Hepatocyte (in vitro differentiated cells): ENCODE measurements around the gene CSF2RB.

Source experiments
- EZH2 ChIP-seq: fragments of 200-600 bp; sonication (generic); IDR thresholded peaks from 2 replicates; pipeline ENCODE4 v1.6.1; 2016; ENCODE audit warnings: antibody characterized with exemption, mild to moderate bottlenecking, borderline replicate concordance
- TF ChIP-seq, protein P1 (sequence below): fragments of 200-600 bp; sonication (generic); IDR thresholded peaks from 2 replicates; pipeline ENCODE4 v1.5.1; 2016; ENCODE audit warnings: antibody characterized with exemption, mild to moderate bottlenecking; ENCODE audit not compliant: poor library complexity

- TF ChIP-seq, protein P1, sequence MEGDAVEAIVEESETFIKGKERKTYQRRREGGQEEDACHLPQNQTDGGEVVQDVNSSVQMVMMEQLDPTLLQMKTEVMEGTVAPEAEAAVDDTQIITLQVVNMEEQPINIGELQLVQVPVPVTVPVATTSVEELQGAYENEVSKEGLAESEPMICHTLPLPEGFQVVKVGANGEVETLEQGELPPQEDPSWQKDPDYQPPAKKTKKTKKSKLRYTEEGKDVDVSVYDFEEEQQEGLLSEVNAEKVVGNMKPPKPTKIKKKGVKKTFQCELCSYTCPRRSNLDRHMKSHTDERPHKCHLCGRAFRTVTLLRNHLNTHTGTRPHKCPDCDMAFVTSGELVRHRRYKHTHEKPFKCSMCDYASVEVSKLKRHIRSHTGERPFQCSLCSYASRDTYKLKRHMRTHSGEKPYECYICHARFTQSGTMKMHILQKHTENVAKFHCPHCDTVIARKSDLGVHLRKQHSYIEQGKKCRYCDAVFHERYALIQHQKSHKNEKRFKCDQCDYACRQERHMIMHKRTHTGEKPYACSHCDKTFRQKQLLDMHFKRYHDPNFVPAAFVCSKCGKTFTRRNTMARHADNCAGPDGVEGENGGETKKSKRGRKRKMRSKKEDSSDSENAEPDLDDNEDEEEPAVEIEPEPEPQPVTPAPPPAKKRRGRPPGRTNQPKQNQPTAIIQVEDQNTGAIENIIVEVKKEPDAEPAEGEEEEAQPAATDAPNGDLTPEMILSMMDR, result no peak
- TF ChIP-seq EZH2, result no peak
Measured at GRCh38 chr22:36938886-36939285, 25.5 kb downstream of the CSF2RB start.
